Astrocyte of the cerebellum (primary cell): ENCODE data around the gene TMEM132C.
"Not testable (repeated sequence)": the region's sequence is repeated elsewhere in the genome, so short reads cannot be mapped to it uniquely, and the experiment has no call there.

Experiments used
- DNase-seq: peaks from one replicate; pipeline ENCODE4 v3.0.0-alpha.2; 2011; ENCODE audit warnings: low read depth
- H3K4me3 ChIP-seq: 2 replicates; pipeline ENCODE4 v1.5.1; 2011; ENCODE audit warnings: mild to moderate bottlenecking, low read depth, low read length, moderate library complexity
- in situ Hi-C: cut with HindIII; loops from 2 replicates; pipeline ENCODE4 v1.10.0; 2017; ENCODE audit warnings: low sequenced_read_pairs
- TF ChIP-seq, protein P1 (sequence below): IDR thresholded peaks from 2 replicates; pipeline ENCODE4 v1.5.1; 2012; ENCODE audit warnings: low read length, low read depth, moderate library complexity, mild to moderate bottlenecking; ENCODE audit errors: missing control alignments

TMEM132C gene

DNA sequence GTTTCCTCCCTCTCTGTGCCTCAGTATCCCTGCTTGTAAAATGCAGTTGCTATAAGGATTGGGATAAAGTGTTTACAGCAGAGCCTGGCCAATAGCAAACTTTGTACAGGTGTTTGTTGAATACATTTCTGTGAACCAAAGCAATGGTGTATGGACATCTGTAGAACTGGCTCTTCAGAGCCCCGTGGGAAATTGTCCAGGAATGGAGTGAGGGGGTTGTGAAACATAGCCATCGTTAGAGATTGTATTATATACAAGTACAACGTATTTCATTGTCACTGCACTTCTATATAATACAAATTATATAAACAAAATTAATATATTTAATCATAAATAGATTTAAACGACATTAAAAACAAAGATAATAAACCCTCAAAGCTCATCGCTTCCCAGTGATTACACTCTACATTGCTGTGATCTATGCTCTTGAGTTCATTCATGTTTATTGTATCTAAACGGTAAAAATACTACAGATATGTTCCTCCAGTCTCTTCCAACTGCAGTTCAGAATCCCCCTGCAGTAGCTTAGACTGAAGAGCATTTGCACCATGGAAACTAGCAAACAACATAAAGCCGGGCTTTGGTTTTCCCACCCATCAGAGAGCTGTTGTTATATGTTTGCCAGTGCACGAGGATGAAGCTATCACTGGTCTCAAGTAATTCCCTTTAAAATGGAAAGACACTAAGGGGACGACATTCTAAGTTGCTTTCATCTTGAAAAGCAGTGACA lies 216.7 kb downstream of the TMEM132C start:
- TF ChIP-seq, protein P1, sequence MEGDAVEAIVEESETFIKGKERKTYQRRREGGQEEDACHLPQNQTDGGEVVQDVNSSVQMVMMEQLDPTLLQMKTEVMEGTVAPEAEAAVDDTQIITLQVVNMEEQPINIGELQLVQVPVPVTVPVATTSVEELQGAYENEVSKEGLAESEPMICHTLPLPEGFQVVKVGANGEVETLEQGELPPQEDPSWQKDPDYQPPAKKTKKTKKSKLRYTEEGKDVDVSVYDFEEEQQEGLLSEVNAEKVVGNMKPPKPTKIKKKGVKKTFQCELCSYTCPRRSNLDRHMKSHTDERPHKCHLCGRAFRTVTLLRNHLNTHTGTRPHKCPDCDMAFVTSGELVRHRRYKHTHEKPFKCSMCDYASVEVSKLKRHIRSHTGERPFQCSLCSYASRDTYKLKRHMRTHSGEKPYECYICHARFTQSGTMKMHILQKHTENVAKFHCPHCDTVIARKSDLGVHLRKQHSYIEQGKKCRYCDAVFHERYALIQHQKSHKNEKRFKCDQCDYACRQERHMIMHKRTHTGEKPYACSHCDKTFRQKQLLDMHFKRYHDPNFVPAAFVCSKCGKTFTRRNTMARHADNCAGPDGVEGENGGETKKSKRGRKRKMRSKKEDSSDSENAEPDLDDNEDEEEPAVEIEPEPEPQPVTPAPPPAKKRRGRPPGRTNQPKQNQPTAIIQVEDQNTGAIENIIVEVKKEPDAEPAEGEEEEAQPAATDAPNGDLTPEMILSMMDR = no peak
- H3K4me3 ChIP-seq = no peak overlapping the region
- no peak for DNase-seq
- in situ Hi-C loops = no loop called here

DNA sequence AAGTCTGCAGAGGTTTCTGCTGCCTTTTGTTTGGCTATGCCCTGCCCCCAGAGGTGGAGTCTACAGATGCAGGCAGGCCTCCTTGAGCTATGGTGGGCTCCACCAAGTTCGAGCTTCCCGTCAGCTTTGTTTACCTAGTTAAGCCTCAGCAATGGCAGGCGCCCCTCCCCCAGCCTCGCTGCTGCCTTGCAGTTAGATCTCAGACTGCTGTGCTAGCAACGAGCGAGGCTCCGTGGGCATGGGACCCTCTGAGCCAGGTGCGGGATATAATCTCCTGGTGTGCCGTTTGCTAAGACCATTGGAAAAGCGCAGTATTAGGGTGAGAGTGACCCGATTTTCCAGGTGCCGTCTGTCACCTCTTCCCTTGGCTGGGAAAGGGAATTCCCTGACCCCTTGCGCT lies 230.4 kb downstream of the TMEM132C start:
- H3K4me3 ChIP-seq, DNase-seq, in situ Hi-C loops: not testable (repeated sequence)

DNA sequence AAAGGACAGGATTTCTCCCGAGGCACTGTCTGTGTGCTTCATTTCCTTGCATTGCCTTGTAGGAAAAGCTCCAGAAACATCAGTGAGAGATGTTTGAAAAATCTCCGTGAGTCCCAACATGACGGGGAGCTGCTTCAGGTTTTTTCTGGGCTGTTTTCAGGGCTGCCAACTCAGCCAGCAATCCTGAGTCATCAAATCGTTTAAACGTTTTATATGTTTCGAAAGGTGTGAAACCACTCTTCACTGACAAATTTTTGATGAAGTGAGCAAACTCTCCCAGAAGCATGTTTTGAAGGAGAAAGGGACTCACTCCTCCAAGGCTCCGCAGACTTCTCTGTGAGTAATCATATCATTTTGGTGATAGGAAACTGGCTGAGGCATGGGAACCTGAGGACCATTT lies 240.5 kb downstream of the TMEM132C start:
- H3K4me3 ChIP-seq = no peak overlapping the region
- TF ChIP-seq, protein P1 = no peak
- in situ Hi-C loops = no loop called here
- no peak for DNase-seq

DNA sequence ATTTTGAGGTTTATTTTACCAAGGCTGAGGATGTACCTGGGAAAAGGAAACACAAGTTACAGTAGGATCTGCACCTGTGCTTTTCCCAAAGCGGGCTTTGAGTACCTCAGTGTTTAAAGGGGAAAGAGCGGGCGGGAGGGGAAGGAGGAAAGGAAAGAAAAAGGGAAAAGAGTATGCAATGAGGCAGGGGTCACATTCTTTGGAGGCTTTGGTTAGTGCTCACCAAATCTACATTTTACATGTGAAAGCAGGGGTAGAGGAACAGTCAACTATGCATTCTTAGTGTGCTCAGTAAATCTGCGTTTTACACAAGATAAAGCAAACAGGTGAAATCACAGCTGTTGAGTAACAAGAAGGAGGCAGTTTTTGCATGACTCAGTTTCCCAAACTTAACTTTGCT lies 242.2 kb downstream of the TMEM132C start:
- in situ Hi-C loops = no loop called here
- no peak overlapping the region for H3K4me3 ChIP-seq
- TF ChIP-seq, protein P1 = no peak
- no peak for DNase-seq

DNA sequence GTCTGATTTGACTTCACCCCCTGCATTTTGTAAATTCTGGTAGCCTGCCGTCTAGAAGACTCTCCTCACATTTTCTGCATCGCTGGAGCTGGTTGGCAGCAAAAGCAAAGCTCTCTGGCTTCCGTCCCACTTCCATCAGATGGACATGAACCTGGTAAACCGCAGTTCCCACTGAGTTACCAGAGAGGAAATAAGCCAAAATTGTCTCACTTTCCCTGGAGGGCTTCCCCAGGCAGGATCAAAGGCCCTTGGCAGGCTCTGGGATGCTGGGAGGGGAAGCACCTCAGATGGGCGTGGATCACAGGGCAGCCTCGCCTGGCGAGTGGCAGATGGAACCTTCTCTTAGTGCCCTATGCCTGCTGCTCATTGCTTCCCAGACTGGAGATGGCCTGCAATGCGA lies 243.5 kb downstream of the TMEM132C start:
- H3K4me3 ChIP-seq = no peak overlapping the region
- no peak for DNase-seq
- TF ChIP-seq, protein P1 = no peak
- in situ Hi-C loops = no loop called here

DNA sequence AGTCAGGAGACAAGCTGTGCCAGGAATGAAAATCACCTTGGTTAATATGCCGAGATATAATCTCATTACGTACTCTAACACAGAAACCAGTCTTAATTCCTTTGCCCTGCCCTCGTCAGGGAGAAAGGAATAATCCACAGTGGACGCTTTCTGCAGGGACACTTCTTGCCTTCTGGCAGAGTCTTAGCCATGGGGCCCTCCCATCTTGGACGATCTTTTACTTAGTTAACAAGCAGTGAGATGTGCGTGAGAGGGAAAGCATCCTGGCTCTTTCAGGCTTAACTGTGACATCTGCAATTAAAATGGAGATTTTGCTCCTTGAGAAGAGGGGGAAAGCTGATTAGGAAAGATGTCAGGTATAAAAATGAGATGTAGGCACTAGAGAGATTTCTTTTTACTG lies 246.4 kb downstream of the TMEM132C start:
- in situ Hi-C loops = no loop called here
- no peak for DNase-seq
- no peak overlapping the region for H3K4me3 ChIP-seq
- TF ChIP-seq, protein P1 = no peak

DNA sequence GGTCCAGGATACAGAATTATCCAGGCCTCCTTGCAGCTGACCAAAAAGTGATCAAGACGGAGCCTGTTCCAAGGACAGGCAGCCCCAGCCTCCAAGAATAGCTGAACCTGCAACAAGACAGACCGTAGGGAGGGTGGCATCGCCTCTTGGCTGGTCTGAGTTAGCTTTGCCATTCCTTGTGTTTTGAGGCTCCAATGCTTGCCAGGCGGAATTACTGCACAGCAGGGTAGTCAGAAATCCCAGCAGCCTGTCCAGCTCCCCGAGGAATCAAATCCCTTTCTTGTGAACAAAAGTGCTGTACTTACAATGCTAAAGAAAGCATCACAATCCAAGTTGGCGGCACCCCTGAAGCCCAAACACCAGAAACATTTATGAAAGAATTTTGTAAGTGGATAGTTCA lies 246.9 kb downstream of the TMEM132C start:
- TF ChIP-seq, protein P1 = no peak
- no peak for DNase-seq
- in situ Hi-C loops = no loop called here
- no peak overlapping the region for H3K4me3 ChIP-seq
